ENCODE data around the gene ABHD5. TPM values are rescaled to one million over a fixed set of nuclear protein-coding genes. Genes with fewer than 3 reads are reported as not detected.
"Not testable (repeated sequence)": the region's sequence is repeated elsewhere in the genome, so short reads cannot be mapped to it uniquely, and the experiment has no call there.

ABHD5 gene
- polyA plus RNA-seq (2013, experiment 1 of 2; ENCODE audit: insufficient read length): 13.9 TPM
- 13.6 TPM for polyA plus RNA-seq (2013, experiment 2 of 2; ENCODE audit: insufficient read length)

GRCh38 chr3:43690400-43691119 is at the start of gene ABHD5:
ABHD5 (plus strand) TSS chr3:43690938; CDS start chr3:43690993, 55 bp downstream.
- DNase-seq: peak; percentile 94

GRCh38 chr3:43641306-43642114 is 49.2 kb upstream of the ABHD5 start:
- DNase-seq: peak; percentile 41

GRCh38 chr3:43644443-43644842 is 46.3 kb upstream of the ABHD5 start:
- no peak for DNase-seq

- peak; percentile 21 for DNase-seq
These were observed 43.2 kb upstream of the ABHD5 start for GRCh38 chr3:43647331-43648166.

GRCh38 chr3:43648957-43649356 is 41.8 kb upstream of the ABHD5 start:
- DNase-seq: no peak

- no peak for DNase-seq
These were observed 41.3 kb upstream of the ABHD5 start for GRCh38 chr3:43649365-43649968.

- DNase-seq: no peak
These were observed 40.4 kb upstream of the ABHD5 start for GRCh38 chr3:43650345-43650744.

GRCh38 chr3:43656390-43656789 is 34.3 kb upstream of the ABHD5 start:
- not testable (repeated sequence) for DNase-seq

GRCh38 chr3:43659250-43659880 is 31.4 kb upstream of the ABHD5 start:
- DNase-seq: no peak

- DNase-seq: not testable (repeated sequence)
These were observed 29.4 kb upstream of the ABHD5 start for GRCh38 chr3:43661376-43661775.

GRCh38 chr3:43665011-43665410 is 25.7 kb upstream of the ABHD5 start:
- not testable (repeated sequence) for DNase-seq

GRCh38 chr3:43670635-43671522 is 19.9 kb upstream of the ABHD5 start:
- no peak for DNase-seq

GRCh38 chr3:43674345-43675085 is 16.2 kb upstream of the ABHD5 start:
- DNase-seq: no peak

- DNase-seq: no peak
These were observed 15.1 kb upstream of the ABHD5 start for GRCh38 chr3:43675593-43675992.

GRCh38 chr3:43676441-43676840 is 14.3 kb upstream of the ABHD5 start:
- no peak for DNase-seq

GRCh38 chr3:43678375-43678774 is 12.4 kb upstream of the ABHD5 start:
- DNase-seq: not testable (repeated sequence)

GRCh38 chr3:43678887-43679449 is 11.8 kb upstream of the ABHD5 start:
- DNase-seq: not testable (repeated sequence)

- DNase-seq: not testable (repeated sequence)
These were observed 9.9 kb upstream of the ABHD5 start for GRCh38 chr3:43680857-43681256.

GRCh38 chr3:43684944-43685343 is 5.8 kb upstream of the ABHD5 start:
- no peak for DNase-seq

GRCh38 chr3:43685921-43686320 is 4.8 kb upstream of the ABHD5 start:
- no peak for DNase-seq

Data from fibroblast of skin of scalp (primary cell).